Calu3 (cell line): ENCODE data around the gene IMMP2L. TPM values are rescaled to one million over a fixed set of nuclear protein-coding genes. Genes with fewer than 3 reads are reported as not detected.

ENCODE experiments used
- BruUV-seq: library from RNA; stranded (reverse); fragments of 400-500 nt; replicated peaks from 2 replicates; lab custom pipeline; 2021; lab: Mats Ljungman, UMichigan
- CTCF ChIA-PET: fragments of 300-600 bp; sonication (Branson Sonifier 250); formaldehyde crosslinking; loops from one replicate; lab custom pipeline; 2022; ENCODE audit warnings: antibody characterized with exemption; lab: Charles Lee
- DNase-seq: peaks from one replicate; pipeline ENCODE4 v3.0.0; 2022
- H3K27ac Mint-ChIP-seq: one replicate; pipeline ENCODE4 v1.8.0; 2022; ENCODE audit warnings: mixed read lengths; ENCODE audit not compliant: unreplicated experiment
- H3K27me3 Mint-ChIP-seq: one replicate; pipeline ENCODE4 v1.8.0; 2022; ENCODE audit warnings: mixed read lengths; ENCODE audit not compliant: unreplicated experiment
- H3K36me3 Mint-ChIP-seq: one replicate; pipeline ENCODE4 v1.8.0; 2022; ENCODE audit warnings: mild to moderate bottlenecking, moderate library complexity, mixed read lengths; ENCODE audit not compliant: insufficient read depth, unreplicated experiment
- H3K4me1 Mint-ChIP-seq: one replicate; pipeline ENCODE4 v1.8.0; 2022; ENCODE audit warnings: mild to moderate bottlenecking, low read depth, mixed read lengths; ENCODE audit not compliant: unreplicated experiment
- H3K4me3 Mint-ChIP-seq: one replicate; pipeline ENCODE4 v1.8.0; 2022; ENCODE audit warnings: mild to moderate bottlenecking, low read depth, moderate library complexity, mixed read lengths; ENCODE audit not compliant: unreplicated experiment
- H3K9me3 Mint-ChIP-seq: one replicate; pipeline ENCODE4 v1.8.0; 2022; ENCODE audit warnings: low read depth, mixed read lengths; ENCODE audit not compliant: unreplicated experiment
- CTCF ChIP-seq: fragments of 200-600 bp; IDR thresholded peaks from one replicate; pipeline ENCODE4 v1.8.0; 2022; ENCODE audit warnings: antibody characterized with exemption; ENCODE audit not compliant: unreplicated experiment
- intact Hi-C: fragments of 100-400 bp; cut with micrococcal nuclease; formaldehyde crosslinking; loops from one replicate; pipeline ENCODE4 v1.10.0; 2022; ENCODE audit not compliant: unreplicated experiment
- total RNA-seq: library from RNA; stranded (reverse); gene quantifications from 2 replicates; pipeline ENCODE4 v1.2.3, GENCODE V29; 2022

Gene IMMP2L
- total RNA-seq, 1 experiment from 2014 or later, result 28.6 TPM

DNA sequence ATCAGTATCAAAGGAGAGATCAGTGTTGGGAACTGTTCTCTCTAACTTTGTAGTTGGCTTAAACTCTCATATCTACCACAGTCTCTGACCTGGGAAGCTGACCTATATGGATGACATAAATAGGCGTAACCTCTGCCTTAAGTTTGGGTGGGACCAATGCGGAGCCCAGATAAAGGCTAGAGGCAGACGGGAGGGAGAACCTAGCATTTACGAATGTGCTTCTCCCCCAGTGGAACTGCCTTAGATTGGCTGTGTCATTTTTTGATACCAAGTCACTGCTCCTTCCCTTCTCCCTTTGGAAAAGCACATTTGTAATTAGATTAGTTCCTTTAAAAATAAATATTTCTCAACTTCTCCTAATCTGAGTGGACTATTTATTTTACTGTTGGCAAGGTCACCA is 495.0 kb downstream of the IMMP2L start:
- no peak for TF ChIP-seq CTCF
- BruUV-seq, result no TSS peak
- no peak overlapping the region for H3K27ac Mint-ChIP-seq
- DNase-seq, result no peak
- peaks cover 7% of the 10 kb centered on the region for H3K9me3 Mint-ChIP-seq
- H3K36me3 Mint-ChIP-seq, result no peaks in the 10 kb centered on the region
- H3K27me3 Mint-ChIP-seq, result no peaks in the 10 kb centered on the region
- H3K4me1 Mint-ChIP-seq, result no peaks in the 10 kb centered on the region
- CTCF ChIA-PET, result interaction anchor here (0.6 kb wide), 1 partner anchor 48 kb away, joined by 3 read pairs; no protein-coding TSS in a partner anchor
- H3K4me3 Mint-ChIP-seq, result no peak overlapping the region
- intact Hi-C loops, result no loop called here

- peaks cover 15% of the 10 kb centered on the region for H3K9me3 Mint-ChIP-seq
- DNase-seq, result no peak
- CTCF ChIA-PET, result interaction anchor here (0.6 kb wide), 1 partner anchor 58 kb away, joined by 4 read pairs; no protein-coding TSS in a partner anchor
- H3K36me3 Mint-ChIP-seq, result no peaks in the 10 kb centered on the region
- no peak for TF ChIP-seq CTCF
- H3K4me1 Mint-ChIP-seq, result no peaks in the 10 kb centered on the region
- H3K27ac Mint-ChIP-seq, result no peak overlapping the region
- no peaks in the 10 kb centered on the region for H3K27me3 Mint-ChIP-seq
- no peak overlapping the region for H3K4me3 Mint-ChIP-seq
- no TSS peak for BruUV-seq
- intact Hi-C loops, result no loop called here
Measured at GRCh38 chr7:111063166-111063565, 499.1 kb downstream of the IMMP2L start.

DNA sequence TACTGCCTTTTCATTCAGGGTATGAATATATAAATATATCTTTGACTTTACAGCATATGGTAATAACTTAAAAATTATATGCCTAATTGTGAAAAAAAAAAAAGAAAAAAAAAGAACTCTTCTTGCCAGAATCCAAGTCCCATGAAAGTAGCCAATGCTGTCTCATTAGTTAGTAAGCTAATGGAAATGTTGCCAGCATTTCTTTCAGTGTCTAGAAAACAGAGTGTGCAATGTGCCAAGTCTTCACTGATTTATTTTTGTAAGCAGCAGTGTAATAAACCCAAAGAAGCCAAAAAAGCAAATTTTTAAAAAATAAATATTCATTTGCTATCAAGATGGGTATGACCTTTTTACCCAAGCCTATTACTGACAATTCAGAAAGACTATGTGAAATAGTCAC is 502.5 kb downstream of the IMMP2L start:
- intact Hi-C loops, result no loop called here
- H3K27me3 Mint-ChIP-seq, result no peaks in the 10 kb centered on the region
- H3K27ac Mint-ChIP-seq, result no peak overlapping the region
- CTCF ChIA-PET, result no interaction called here
- no TSS peak for BruUV-seq
- no peak for DNase-seq
- peaks cover 15% of the 10 kb centered on the region for H3K9me3 Mint-ChIP-seq
- H3K4me1 Mint-ChIP-seq, result no peaks in the 10 kb centered on the region
- no peaks in the 10 kb centered on the region for H3K36me3 Mint-ChIP-seq
- no peak overlapping the region for H3K4me3 Mint-ChIP-seq
- TF ChIP-seq CTCF, result no peak

DNA sequence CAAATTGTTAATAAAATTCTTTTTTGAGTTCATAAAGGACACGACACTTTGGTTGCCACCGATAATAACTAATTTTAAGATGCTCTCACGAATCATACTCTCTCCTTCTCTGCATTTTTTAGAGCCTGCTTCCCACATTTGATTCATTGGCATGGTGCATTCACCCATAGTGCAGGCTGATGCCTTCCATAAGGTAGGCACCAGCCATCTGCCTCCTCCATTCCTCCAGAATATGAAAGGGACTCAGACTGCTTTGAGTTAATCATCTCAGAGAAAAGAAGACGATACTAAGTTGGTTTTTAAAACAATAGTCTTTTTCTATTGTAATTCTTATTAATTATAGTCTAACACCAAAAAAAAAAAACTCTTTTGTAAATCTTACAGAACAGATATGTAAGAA is 505.2 kb downstream of the IMMP2L start:
- TF ChIP-seq CTCF, result no peak
- DNase-seq, result no peak
- BruUV-seq, result no TSS peak
- no peaks in the 10 kb centered on the region for H3K27me3 Mint-ChIP-seq
- peaks cover 7% of the 10 kb centered on the region for H3K9me3 Mint-ChIP-seq
- H3K4me1 Mint-ChIP-seq, result no peaks in the 10 kb centered on the region
- CTCF ChIA-PET, result no interaction called here
- intact Hi-C loops, result no loop called here
- H3K27ac Mint-ChIP-seq, result no peak overlapping the region
- no peak overlapping the region for H3K4me3 Mint-ChIP-seq
- no peaks in the 10 kb centered on the region for H3K36me3 Mint-ChIP-seq
